K562 (cell line): ENCODE measurements around the gene LY6G6D. TPM values are rescaled to one million over a fixed set of nuclear protein-coding genes. Genes with fewer than 3 reads are reported as not detected.

Source experiments
- FOXK1 ChIP-seq: sonication (generic); formaldehyde crosslinking; IDR thresholded peaks from 2 replicates; pipeline ENCODE4 v1.8.0; 2022; ENCODE audit warnings: missing genetic modification reagents, mild to moderate bottlenecking, borderline replicate concordance
- HNRNPL ChIP-seq: fragments of 200-400 bp; formaldehyde crosslinking; IDR thresholded peaks from 2 replicates; pipeline ENCODE4 v1.6.1; 2017; ENCODE audit warnings: low read depth, mild to moderate bottlenecking, low read length
- MEIS2 ChIP-seq: fragments of 450-650 bp; IDR thresholded peaks from 2 replicates; pipeline ENCODE4 v1.6.1; 2014; ENCODE audit warnings: mild to moderate bottlenecking; ENCODE audit not compliant: partially characterized antibody
- MXD1 ChIP-seq: fragments of 250-450 bp; sonication (Bioruptor Pico); IDR thresholded peaks from 2 replicates; pipeline ENCODE4 v1.8.0; 2021; ENCODE audit warnings: borderline replicate concordance, mild to moderate bottlenecking, moderate library complexity; ENCODE audit not compliant: poor library complexity, severe bottlenecking
- NFRKB ChIP-seq: fragments of 450-650 bp; IDR thresholded peaks from 2 replicates; pipeline ENCODE4 v1.6.1; 2016; ENCODE audit warnings: low read depth
- PRPF4 ChIP-seq: fragments of 200-400 bp; formaldehyde crosslinking; IDR thresholded peaks from one replicate; pipeline ENCODE4 v1.6.1; 2017; ENCODE audit warnings: low read length, low read depth, mild to moderate bottlenecking; ENCODE audit not compliant: insufficient read depth, poor library complexity, severe bottlenecking
- SRF ChIP-seq, 2 experiments: fragments of 250-450, 450-650 bp in 1 of 2; sonication (Bioruptor Pico) in 1 of 2; sonication (generic) in 1 of 2; formaldehyde crosslinking; IDR thresholded peaks; 2 replicates each; pipeline versions ENCODE4 v1.5.0 to v1.5.1; 2020 to 2022; ENCODE audit warnings: mild to moderate bottlenecking in 1 of 2, missing genetic modification reagents in 1 of 2
- TFAP4 ChIP-seq: sonication (generic); formaldehyde crosslinking; IDR thresholded peaks from 2 replicates; pipeline ENCODE4 v1.8.0; 2022; ENCODE audit warnings: missing genetic modification reagents, mild to moderate bottlenecking, moderate library complexity, borderline replicate concordance
- ZNF445 ChIP-seq: fragments of 250-450 bp; sonication (Bioruptor Pico); IDR thresholded peaks from 2 replicates; pipeline ENCODE4 v1.4.0; 2020; ENCODE audit warnings: low read depth, mild to moderate bottlenecking, moderate library complexity
- ZNF511 ChIP-seq: sonication (generic); formaldehyde crosslinking; IDR thresholded peaks from 2 replicates; pipeline ENCODE4 v1.8.0; 2022; ENCODE audit warnings: mild to moderate bottlenecking, missing genetic modification reagents
- polyA plus RNA-seq, 8 experiments: library from polyadenylated mRNA; depleted of rRNA in 4 of 8; stranded (reverse) in 5 of 8; unstranded in 3 of 8; fragments of >200 nt; fragmentation: Nextera tagmentation in 2 of 8; fragmentation: Illumina TruSeq in 1 of 8; extraction: Ambion mirVana in 2 of 8; extraction: Trizol in 1 of 8; gene quantifications; 2 replicates each; pipeline versions ENCODE4 v1.2.1 to v1.2.3, GENCODE V29; 2011 to 2014; ENCODE audit warnings: inconsistent platforms in 1 of 8, missing spikeins in 1 of 8
- total RNA-seq, 7 experiments: library from RNA; depleted of rRNA in 6 of 7; stranded (reverse); fragments of >200 nt in 6 of 7; fragmentation: Illumina TruSeq in 2 of 7; extraction: Trizol in 2 of 7; gene quantifications; 2 replicates each; pipeline versions ENCODE4 v1.2.1 to v1.2.3, GENCODE V29; 2011 to 2021; ENCODE audit warnings: low replicate concordance in 1 of 7

Gene LY6G6D
- total and polyA plus RNA-seq, 9 of the 15 experiments (the other 6 are each of a cell fraction or from before 2014, with no cell fraction given), result 0.30 to 0.38 TPM; not detected in 7

- TF ChIP-seq PRPF4, result no peak
- no peak for TF ChIP-seq MEIS2
- TF ChIP-seq ZNF445 (CRISPR knock-in tag), result 0 out of 2 replicates have a peak, but pooled peaks have one; percentile 40
- peak; percentile 81 for TF ChIP-seq NFRKB
- TF ChIP-seq MXD1, result peak; percentile 24
- no peak for TF ChIP-seq HNRNPL
- TF ChIP-seq ZNF511 (CRISPR knock-in tag), result no peak
- TF ChIP-seq SRF (CRISPR knock-in tag; IDR thresholded peaks at IDR 0.05), result no peak
- 0 out of 2 replicates have a peak, but pooled peaks have one; percentile 48 for TF ChIP-seq FOXK1 (CRISPR knock-in tag)
- TF ChIP-seq TFAP4 (CRISPR knock-in tag), result no peak
These were observed 10.6 kb downstream of the LY6G6D start (continued) for GRCh38 chr6:31725502-31726350.
